HG03196 (cell line): ENCODE results near the gene SAPCD2.

Experiments
- ATAC-seq: cut with Tn5 transposase; IDR thresholded peaks from one replicate; pipeline ENCODE4 v1.9.1; 2021; ENCODE audit not compliant: unreplicated experiment

The SAPCD2 gene

DNA sequence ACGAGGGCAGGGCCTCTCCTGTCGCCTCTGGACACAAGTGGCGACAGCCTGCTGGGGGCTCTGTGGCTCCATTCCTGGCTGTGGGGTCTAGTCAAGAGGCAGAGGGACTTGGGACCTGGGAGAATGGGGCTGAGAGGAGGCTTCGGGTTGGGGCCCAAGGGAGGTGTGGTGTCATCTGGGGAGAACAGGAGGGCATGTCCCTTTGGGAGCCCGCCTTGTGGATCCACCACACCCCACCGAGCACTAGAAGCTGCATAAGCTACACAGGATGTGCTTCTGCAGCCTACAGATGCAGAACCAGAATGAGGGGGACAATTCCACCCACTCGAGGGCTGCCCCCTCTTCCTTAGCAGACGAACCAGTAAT, 12.6 kb upstream of the SAPCD2 start:
- ATAC-seq = no peak

DNA sequence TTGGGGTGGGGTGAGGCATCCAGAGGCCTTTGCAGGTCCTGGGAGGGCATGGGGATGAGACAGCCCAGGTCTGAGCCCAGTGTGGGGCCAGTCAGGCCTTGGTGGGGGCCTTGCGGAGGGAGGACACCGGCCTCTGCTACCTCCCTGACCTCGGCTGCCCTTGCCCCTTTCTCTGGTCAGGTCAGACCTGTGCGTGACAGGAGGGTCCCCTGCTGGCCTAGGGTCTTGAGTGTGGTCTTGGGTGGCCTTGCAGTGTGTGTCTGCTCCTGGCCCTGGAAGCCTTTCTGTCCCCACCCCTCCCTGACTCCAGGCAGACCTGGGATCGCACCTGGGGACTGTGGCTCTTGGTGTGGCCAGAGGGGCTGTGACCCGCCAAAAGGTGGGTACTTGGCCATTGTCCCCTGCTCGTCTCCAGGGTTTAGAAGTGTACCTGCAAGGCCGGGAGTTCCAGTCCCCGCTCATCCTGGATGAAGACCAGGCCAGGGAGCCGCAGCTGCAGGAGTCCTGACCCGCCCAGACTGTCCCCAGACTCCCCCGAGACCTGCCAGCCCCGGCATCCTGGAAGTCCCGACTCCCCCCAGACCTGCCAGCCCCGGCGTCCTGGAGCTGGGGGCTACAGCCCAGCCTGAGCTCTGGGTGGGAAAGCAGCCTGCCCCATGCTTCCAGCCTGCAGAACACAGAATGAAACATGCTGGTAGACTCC, 12.0 kb upstream of the SAPCD2 start:
- no peak for ATAC-seq

DNA sequence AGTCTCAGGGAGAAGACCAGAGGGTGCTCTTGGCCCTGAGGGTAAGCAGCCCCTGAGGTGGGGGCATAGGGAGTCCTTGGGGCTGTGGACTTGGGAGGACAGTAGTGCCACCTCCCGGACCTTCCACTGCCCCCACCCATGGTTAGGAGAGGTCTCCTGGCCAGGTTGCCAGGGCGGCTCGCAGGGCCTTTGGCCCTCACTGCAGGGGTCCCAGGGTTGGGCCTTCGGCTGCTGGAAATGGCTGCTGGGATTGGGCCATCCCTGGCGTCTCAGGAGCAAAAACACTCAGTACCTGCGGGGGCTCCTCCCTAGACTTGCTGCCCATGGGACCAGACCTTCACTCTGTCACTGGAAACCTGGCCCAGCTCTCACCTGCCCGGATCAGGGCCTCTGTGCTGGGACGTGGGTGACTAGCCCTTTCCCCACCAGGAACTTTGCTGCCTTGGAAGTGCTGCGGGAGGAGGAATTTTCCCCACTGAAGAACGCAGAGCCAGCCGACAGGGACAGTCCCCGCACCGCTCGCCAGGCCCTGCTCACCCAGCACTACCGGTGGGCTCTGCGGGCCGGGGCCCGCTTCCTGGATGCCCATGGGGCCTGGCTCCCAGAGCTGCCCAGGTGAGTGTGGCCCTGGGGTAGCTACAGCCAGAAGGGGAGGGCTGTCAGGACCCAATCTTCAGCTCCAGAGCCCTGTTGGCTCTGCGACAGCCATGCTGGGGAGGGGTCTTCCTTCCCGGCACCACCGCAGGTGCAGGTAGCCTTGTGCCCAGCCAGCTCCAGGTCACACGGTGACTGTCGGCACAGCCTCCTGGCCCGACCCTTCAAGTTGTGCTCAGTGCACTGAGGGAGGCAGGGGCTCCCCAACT, 10.1 kb upstream of the SAPCD2 start:
- ATAC-seq = no peak

DNA sequence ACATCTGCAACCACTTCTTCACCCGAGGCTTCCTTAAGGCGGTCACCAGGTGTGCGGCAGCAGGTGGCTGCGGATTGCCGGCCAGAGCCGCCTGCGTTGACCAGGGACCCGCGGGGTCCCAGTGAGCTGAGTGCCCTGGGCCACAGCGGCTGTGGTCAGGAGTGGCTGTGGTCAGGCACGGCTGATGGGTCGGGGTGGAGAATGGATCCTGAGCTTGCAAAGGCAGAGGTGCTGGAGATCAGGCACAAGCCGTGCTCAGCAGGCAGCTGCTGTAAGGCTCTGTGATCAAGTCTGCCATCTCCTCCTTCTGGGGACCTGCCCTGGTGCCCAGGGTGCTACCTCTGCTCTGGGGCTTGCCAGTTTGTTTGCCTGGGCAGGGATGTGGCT, 9.0 kb upstream of the SAPCD2 start:
- no peak for ATAC-seq

DNA sequence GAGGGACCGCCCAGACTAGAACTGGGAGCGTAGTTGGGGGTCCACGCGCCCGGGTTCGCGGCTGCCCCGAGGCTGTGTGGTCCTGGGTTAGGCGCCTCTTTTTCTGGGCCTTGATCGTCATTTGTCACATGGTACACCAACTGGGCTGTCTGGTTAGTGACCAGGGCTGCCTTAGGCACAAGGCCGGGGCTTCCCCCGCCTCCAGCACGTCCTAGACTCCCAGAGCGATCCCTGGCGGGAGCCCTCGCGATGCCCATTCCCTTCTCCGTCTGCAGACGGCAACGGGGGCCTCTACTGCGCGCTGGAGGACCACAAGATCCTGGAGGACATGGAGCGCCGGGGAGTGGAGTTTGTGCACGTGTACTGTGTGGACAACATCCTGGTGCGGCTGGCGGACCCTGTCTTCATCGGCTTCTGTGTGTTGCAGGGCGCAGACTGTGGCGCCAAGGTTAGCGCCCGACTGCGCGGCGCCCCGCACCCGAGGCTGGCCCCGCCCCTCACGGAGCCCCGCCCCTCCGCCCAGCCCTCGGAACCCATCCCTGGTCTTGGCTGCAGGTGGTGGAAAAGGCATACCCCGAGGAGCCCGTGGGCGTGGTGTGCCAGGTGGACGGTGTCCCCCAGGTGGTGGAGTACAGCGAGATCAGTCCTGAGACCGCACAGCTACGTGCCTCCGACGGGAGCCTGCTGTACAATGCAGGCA, 8.5 kb upstream of the SAPCD2 start:
- ATAC-seq = no peak

DNA sequence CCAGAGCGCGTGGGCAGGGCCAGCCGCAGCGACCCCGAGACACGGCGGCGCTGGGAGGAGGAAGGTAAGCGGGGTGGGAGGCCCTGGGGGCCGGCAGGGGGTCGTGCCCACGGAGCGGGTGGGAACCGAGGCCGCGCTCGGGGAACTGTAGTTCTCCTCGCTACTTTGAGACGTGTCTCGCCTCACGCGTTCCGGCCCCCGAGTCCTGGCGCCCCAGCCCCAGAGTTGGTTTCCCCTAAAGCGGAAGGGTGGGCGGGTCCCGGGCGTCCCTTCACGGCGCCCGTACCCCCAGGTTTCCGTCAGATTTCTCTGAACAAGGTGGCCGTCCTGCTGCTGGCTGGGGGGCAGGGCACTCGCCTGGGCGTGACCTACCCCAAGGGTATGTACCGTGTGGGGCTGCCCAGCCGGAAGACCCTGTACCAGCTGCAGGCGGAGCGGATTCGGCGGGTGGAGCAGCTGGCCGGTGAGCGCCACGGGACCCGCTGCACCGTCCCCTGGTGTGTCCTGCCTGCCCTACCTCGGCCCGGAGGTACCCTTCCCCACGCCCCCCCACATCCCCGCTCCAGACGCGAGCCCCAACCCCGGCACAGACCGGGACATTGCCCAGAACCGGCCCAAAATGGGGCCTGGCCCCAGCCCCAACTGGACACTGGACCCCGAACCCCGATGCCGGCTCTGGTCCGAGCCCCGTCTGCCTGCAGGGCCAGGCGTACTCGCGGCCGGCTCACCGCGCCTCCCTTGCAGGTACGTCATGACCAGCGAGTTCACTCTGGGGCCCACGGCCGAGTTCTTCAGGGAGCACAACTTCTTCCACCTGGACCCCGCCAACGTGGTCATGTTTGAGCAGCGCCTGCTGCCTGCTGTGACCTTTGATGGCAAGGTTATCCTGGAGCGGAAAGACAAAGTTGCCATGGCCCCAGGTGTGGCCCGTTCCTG, 7.7 kb upstream of the SAPCD2 start:
- peak; percentile 20 for ATAC-seq

DNA sequence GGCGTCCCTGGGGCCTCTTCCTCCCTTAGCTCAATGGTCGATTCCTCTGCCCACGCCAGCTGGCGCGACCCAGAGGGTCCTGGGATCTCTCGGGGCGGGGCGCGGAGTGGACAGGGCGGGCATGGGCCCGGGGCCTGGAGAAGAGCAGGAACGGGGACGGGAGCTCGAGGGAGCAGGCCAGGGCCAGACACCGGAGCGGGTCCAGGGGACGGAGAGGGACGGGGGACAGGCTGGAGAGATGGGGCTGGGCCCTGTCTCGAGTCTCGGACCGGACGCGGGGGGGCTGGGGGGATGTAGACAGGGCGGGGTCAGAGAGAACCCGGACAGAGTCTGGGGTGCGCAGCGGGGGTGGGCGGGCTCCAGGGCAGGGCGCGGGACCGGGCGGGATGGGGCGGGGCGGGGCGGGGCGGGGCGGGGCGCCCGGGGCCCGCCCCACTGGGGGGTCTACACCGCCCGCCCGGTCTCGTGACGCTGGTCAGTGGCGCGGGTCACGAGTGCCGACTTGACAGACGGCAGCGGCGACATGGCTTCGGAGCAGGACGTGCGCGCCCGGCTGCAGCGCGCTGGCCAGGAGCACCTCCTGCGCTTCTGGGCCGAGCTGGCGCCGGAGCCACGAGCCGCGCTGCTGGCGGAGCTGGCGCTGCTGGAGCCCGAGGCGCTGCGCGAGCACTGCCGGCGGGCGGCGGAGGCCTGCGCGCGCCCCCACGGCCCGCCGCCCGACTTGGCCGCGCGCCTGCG, 6.8 kb upstream of the SAPCD2 start, which contains the start of gene UAP1L1:
UAP1L1 (plus strand) TSS at position 508 of the 738 bp plus-strand sequence; CDS start at position 524, 16 bp downstream.
- ATAC-seq = peak; percentile 43

DNA sequence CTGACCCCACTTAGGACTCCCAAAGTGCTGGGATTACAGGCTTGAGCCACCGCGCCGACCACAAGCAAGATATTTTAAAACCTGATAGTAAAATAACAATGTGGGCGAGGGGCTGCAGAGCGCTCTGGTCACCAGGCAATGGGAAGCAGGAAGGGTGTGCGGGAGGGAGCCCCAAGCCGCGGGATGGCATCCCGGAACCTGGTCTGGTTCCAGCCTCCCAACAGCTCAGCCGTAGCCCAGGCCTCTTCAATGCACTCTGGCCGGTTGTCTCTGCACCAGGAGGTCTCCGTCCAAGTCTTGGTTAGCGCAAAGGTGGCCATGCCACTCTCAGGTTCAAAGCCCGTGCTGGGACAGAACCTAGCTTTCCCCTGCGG, 6.3 kb upstream of the SAPCD2 start:
- ATAC-seq = no peak

DNA sequence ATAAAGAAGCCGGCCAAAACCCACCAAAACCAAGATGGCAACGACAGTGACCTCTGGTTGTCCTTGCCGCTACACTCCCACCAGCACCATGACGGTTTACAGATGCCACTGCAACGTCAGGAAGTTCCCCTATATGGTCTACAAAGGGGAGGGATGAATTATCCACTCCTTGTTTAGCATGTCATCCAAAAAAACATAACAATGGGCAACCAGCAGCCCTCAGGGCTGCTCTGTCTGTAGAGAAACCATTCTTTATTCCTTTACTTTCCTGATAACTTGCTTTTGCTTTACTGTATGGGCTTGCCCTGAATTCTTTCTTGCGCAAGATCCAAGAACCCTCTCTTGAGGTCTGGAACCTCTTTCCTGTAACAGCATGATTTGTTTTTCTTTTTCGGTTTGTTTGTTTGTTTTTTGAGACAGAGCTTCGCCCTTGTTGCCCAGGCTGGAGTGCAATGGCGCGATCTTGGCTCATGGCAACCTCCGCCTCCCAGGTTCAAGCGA, 5.0 kb upstream of the SAPCD2 start:
- no peak for ATAC-seq

DNA sequence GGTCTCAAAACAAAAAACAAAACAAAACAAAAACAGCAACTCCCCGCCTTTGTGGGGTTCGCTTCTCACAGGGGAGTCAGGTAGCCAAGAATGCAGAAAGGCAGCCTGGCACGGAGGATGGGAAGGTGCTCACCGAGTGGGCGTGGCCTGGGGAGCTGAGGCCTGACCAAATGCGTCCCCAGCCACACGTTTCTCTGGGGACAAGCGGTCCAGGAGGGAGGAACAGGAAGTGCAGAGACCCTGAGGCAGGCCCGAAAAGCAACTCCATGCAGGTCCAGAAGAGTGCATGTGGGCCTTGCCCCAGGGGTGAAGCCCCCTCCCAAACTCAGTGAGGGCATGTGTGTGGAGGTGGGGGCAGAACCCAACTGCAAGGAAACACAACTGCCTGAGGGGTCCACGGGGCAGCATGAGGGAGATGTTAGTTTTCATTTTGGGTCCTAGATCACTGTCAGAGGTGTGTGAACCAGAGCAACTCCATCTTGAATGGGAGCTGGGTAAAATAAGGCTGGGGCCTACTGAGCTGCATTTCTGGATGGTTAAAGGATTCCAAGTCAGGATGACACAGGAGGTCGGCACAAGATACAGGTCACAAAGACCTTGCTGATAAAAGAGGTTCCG, 4.4 kb upstream of the SAPCD2 start:
- no peak for ATAC-seq

DNA sequence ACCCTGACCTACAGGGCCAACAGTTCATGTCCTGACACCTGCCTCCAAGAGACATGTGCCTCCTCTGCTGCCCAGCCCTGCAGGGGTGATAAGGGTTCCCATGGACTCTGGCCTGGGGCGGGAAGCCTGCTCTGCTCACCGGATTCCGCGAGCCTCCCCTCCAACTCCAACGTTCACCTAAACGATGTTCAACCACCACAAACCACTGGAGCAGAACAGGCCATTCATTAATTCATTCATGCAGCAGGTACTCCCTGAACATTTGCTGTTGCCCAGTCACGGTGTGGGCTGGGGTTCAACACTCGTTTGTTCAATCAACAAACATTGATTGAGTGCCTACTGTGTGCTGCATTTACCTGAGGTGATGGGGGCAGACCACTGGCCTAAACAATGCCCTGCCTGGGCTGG, 3.6 kb upstream of the SAPCD2 start:
- ATAC-seq = no peak

DNA sequence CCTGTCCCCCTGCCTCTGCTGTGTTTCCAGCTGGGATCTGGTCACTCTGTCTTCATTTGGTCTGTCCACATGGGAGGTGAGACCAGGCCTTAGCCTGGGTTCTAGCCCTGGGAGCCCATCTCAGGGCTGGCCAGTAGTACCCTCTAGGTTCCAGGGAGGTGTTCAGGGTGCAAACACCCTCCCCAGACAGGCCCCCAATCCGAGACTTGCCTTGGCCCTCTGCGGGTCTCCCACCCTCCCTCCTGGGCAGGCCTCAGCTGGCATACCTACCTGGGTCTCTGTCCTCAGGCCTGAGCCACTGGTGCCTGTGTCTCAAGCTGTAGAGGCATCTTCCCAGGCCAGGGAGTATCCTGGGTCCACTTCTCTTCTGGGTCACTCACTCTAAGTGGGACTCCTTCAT, 925 bp upstream of the SAPCD2 start:
- ATAC-seq = no peak

DNA sequence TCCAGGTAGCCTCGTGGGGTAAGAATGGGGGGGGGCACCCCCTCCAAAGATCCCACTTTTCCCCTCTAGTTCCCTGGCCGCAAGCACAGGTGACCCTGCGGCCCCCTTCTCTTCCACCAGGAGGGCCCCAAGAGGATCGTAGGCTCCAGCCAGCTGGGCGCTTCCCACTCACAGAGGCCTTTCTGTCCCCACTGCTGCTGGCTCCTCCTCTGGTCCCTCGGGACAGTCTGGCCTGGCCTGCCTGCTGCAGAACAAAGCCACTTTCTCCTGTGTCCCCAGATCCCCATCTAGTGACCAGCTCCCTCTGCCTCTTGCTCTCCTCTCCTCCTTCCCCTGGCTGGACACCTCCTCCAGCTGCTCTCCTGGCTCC, 534 bp upstream of the SAPCD2 start:
- ATAC-seq = peak; percentile 9

DNA sequence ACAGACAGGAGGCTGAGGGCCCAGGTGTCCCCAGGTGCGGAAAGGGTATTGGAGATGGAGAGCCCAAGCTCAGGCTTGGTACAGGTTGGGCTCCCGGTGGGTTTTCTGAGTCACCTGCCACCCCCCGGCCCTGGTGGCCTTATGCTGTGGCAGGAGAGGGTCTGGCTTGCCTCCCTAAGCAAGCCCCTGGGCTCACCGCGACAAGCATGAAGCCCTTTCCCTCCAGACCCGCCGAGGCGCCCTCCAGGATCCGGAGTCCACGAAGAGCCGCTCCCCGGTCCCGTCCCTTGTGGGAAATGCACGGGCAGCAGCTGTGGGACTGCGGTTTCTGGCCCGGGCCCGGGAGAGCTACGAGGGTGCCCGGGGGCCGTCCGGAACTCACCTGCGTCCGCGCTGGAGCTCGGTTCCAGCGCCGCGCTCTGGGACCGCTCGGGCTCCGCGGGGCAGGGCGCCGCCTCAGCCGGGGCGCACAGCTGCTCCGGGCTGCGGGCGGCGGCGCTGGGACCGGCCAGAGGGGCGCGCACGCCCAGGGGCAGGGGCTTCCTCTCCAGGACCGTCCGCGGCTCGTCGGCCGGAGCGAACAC, 757 bp downstream of the SAPCD2 start:
- ATAC-seq = no peak

DNA sequence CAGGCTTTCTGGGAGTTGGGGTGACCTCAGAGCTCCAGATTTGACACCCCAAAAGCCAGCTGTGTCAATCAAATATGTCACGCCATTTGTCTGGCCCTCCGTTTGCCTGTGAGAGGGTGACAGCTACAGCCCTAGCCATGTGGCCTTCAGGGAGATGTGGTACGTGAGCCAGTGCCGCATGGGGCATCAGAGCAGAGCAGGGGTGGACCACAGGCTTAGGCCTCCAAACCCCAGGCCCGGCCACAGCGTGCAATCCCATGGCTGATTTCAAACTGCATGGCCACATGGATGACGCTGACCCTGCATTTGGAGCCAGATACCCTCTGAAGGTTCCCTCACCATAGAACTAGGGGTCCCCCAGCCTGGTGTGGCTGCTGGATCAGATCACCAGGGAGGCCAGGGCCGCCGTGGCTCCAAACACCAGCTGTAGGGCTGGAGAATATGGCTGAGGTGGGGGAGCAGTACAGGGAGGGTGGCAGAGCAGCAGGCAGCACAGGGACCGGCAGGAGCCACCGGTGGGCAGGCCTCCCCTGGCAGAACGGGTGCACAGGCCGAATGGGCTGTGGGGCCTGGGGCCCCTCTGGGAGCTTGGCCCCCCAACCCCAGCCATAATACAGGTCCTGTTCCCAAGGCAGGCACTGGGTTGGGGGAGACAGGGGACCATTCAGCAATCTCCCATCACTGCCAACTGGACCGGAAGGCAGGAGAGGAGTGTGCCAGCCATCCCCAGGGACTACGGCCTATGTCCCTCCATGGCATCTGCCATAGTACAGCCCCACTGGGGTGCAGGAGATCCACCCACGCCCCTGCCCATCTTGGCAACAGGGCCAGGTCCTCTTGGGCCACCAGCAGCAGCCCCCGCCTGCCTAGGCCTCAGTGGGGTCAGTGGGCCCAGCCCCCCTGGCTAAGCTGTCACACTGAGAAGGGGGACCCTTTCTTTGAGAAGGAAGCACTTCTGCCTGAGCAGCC, 1.5 kb downstream of the SAPCD2 start:
- no peak for ATAC-seq

DNA sequence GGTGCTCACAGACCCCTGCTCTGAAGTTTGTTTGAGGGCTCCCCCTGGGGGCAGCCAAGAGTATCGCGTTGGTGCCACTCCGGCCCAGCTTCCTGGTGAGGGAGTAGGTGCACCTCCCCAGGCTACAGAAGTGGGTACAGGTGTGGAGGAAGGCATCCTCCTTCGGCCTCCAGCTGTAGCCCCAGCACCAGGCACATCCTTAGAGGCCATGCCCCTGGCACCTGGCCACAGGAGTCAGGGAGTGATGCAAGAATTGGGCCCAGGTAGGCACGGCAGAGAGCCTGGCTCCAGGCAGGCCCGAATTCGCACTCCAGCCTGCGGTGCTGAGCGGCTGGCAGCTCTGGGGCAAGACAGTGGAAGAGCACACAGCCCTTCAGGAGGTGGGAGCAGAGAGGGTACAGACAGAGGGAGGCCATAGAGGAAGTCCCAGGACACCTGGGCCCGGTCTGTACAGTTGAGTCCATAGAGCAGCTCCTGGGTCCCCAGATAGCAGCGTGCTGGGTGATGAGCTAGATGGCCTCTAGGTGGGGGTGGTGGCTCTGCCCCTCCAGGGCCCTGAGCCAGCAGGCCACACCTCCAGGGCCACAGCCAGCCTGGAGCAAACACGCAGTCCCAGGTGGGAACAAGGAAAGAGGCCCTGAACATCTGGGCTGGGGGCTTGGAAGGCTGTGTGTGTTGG, 2.4 kb downstream of the SAPCD2 start:
- ATAC-seq = no peak

DNA sequence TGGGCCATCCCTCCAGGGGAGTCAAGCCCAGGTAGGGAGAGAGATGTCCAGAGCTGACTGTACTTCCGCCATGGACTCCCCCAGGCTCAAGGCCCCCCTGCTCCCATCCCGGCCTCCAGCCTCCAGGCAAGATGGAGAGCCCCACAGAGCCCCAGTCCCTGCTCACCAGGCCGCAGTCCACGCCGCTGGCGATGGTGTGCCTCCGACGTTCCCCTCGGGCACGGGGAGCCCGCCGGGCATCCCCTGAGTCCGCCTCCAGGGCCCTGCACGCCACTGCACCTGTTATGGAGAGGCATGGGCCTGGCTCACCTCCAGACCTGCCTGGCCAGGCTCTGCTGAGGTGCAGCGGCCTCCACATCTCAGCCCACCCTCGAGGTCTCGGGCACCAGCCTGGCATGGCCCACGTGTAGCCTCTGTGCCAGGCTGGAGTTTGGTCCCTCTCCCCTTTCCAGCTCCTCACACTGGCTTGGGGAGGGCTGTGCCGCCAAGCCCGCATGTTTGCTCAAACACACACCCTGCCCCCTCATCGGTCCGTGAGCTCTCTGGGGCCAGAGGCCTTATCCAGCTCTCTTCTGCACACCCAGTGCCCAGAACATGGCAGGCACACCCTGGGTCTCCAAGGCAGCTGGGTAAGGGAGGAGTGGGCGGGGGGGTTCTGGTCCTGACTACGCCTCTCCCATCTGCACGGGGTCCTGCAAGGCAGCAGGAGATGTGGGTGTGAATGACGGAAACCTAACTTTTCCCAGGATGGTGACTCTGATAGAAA, 4.1 kb downstream of the SAPCD2 start:
- ATAC-seq = no peak
